Stimulated activated effector memory CD8-positive, alpha-beta T cell treated with anti-CD3 and anti-CD28 coated beads, Interleukin-12 subunit alpha, Interleukin-12 subunit beta, amount 100 ng/mL, for 72 hours (primary cell): Measurements from ENCODE around the gene MEP1B.
"Not testable (repeated sequence)": the region's sequence is repeated elsewhere in the genome, so short reads cannot be mapped to it uniquely, and the experiment has no call there.

Source experiments
- ATAC-seq: fragments of 150-1000 bp; cut with Tn5 transposase; 2 replicates; pipeline ENCODE4 v1.10.0; 2021
- DNase-seq, 2 donors: peaks; one replicate each; pipeline ENCODE4 v3.0.0; 2021 to 2022; ENCODE audit warnings: low spot score in 2 of 2
- H3K27ac Mint-ChIP-seq: one replicate; pipeline ENCODE4 v1.8.0; 2022; ENCODE audit warnings: mild to moderate bottlenecking, mixed read lengths
- H3K36me3 Mint-ChIP-seq: one replicate; pipeline ENCODE4 v1.8.0; 2022; ENCODE audit warnings: mild to moderate bottlenecking, mixed read lengths
- H3K4me1 Mint-ChIP-seq: one replicate; pipeline ENCODE4 v1.8.0; 2022; ENCODE audit warnings: mixed read lengths
- H3K4me3 Mint-ChIP-seq: one replicate; pipeline ENCODE4 v1.8.0; 2022; ENCODE audit warnings: mild to moderate bottlenecking, mixed read lengths
- H3K9me3 Mint-ChIP-seq: one replicate; pipeline ENCODE4 v1.8.0; 2022; ENCODE audit warnings: mixed read lengths

MEP1B gene

GRCh38 chr18:32189790-32190189 is at the start of gene MEP1B:
MEP1B (plus strand) TSS chr18:32190039; CDS start chr18:32190071, 32 bp downstream.
- Mint-ChIP-seq H3K4me1 (no peaks in the 10 kb centered on the region), H3K9me3 (no peaks in the 10 kb centered on the region), H3K27ac (no peak within 1 kb of the TSS), H3K4me3 (no peak within 1 kb of the TSS), H3K36me3 (no peaks in the 10 kb centered on the region)
- DNase-seq (no peak), ATAC-seq (no peak)

- H3K9me3 Mint-ChIP-seq, result no peaks in the 10 kb centered on the region
- no peak overlapping the region for H3K4me3 Mint-ChIP-seq
These were observed 41.5 kb upstream of the MEP1B start for GRCh38 chr18:32148185-32148870.

GRCh38 chr18:32152705-32153448 is 37.0 kb upstream of the MEP1B start:
- no peak overlapping the region for H3K27ac Mint-ChIP-seq
- no peaks in the 10 kb centered on the region for H3K36me3 Mint-ChIP-seq
- H3K4me1 Mint-ChIP-seq, result peaks cover 13% of the 10 kb centered on the region
- no peak overlapping the region for H3K4me3 Mint-ChIP-seq
- ATAC-seq (peak; percentile 82), DNase-seq (no peak)
- no peaks in the 10 kb centered on the region for H3K9me3 Mint-ChIP-seq

More at GRCh38 chr18:32148185-32148870, 41.5 kb upstream of the MEP1B start:
- ATAC-seq (no peak), DNase-seq (no peak)
- Mint-ChIP-seq H3K4me1 (peaks cover 8% of the 10 kb centered on the region), H3K27ac (no peak overlapping the region), H3K36me3 (no peaks in the 10 kb centered on the region)

- DNase-seq (no peak), ATAC-seq (no peak)
- Mint-ChIP-seq H3K36me3 (no peaks in the 10 kb centered on the region), H3K27ac (no peak overlapping the region), H3K4me3 (no peak overlapping the region), H3K4me1 (peaks cover 18% of the 10 kb centered on the region), H3K9me3 (no peaks in the 10 kb centered on the region)
These were observed 33.0 kb upstream of the MEP1B start for GRCh38 chr18:32156855-32157254.

GRCh38 chr18:32157580-32157979 is 32.3 kb upstream of the MEP1B start:
- no peak overlapping the region for H3K27ac Mint-ChIP-seq
- peaks cover 18% of the 10 kb centered on the region for H3K4me1 Mint-ChIP-seq
- no peaks in the 10 kb centered on the region for H3K9me3 Mint-ChIP-seq
- H3K4me3 Mint-ChIP-seq, result peak overlapping the region; percentile 52
- no peaks in the 10 kb centered on the region for H3K36me3 Mint-ChIP-seq
- DNase-seq (no peak), ATAC-seq (no peak)

- ATAC-seq (peak; percentile 96), DNase-seq (peak; percentile 47 to 76)
- Mint-ChIP-seq H3K4me3 (peak overlapping the region; percentile 52), H3K9me3 (no peaks in the 10 kb centered on the region), H3K27ac (no peak overlapping the region), H3K36me3 (no peaks in the 10 kb centered on the region), H3K4me1 (peaks cover 12% of the 10 kb centered on the region)
These were observed 31.7 kb upstream of the MEP1B start for GRCh38 chr18:32158108-32158624.

- H3K4me1 Mint-ChIP-seq, result peaks cover 10% of the 10 kb centered on the region
- H3K9me3 Mint-ChIP-seq, H3K36me3 Mint-ChIP-seq, DNase-seq, H3K27ac Mint-ChIP-seq, ATAC-seq: not testable (repeated sequence)
- peak overlapping the region; percentile 52 for H3K4me3 Mint-ChIP-seq
These were observed 31.2 kb upstream of the MEP1B start for GRCh38 chr18:32158631-32159030.

- H3K36me3 Mint-ChIP-seq, result no peaks in the 10 kb centered on the region
- ATAC-seq (no peak), DNase-seq (no peak)
- no peak overlapping the region for H3K27ac Mint-ChIP-seq
- peaks cover 10% of the 10 kb centered on the region for H3K4me1 Mint-ChIP-seq
- H3K4me3 Mint-ChIP-seq, result no peak overlapping the region
- H3K9me3 Mint-ChIP-seq, result no peaks in the 10 kb centered on the region
These were observed 29.3 kb upstream of the MEP1B start for GRCh38 chr18:32160547-32160946.

GRCh38 chr18:32167980-32168730 is 21.7 kb upstream of the MEP1B start:
- DNase-seq, result no peak
- H3K4me3 Mint-ChIP-seq, result no peak overlapping the region
- ATAC-seq, result no peak

GRCh38 chr18:32173654-32174053 is 16.2 kb upstream of the MEP1B start:
- no peaks in the 10 kb centered on the region for H3K4me1 Mint-ChIP-seq
- ATAC-seq (no peak), DNase-seq (no peak)
- no peaks in the 10 kb centered on the region for H3K9me3 Mint-ChIP-seq
- no peak overlapping the region for H3K27ac Mint-ChIP-seq
- H3K36me3 Mint-ChIP-seq, result no peaks in the 10 kb centered on the region
- no peak overlapping the region for H3K4me3 Mint-ChIP-seq

More at GRCh38 chr18:32167980-32168730, 21.7 kb upstream of the MEP1B start:
- Mint-ChIP-seq H3K9me3 (no peaks in the 10 kb centered on the region), H3K4me1 (no peaks in the 10 kb centered on the region), H3K27ac (no peak overlapping the region), H3K36me3 (no peaks in the 10 kb centered on the region)

- H3K27ac Mint-ChIP-seq, result no peak overlapping the region
- no peak for DNase-seq
- no peaks in the 10 kb centered on the region for H3K9me3 Mint-ChIP-seq
- no peak for ATAC-seq
- H3K4me3 Mint-ChIP-seq, result no peak overlapping the region
- H3K36me3 Mint-ChIP-seq, result no peaks in the 10 kb centered on the region
- no peaks in the 10 kb centered on the region for H3K4me1 Mint-ChIP-seq
These were observed 15.1 kb upstream of the MEP1B start for GRCh38 chr18:32174719-32175118.

GRCh38 chr18:32175265-32175664 is 14.6 kb upstream of the MEP1B start:
- Mint-ChIP-seq H3K27ac (no peak overlapping the region), H3K4me1 (no peaks in the 10 kb centered on the region), H3K36me3 (no peaks in the 10 kb centered on the region), H3K9me3 (no peaks in the 10 kb centered on the region), H3K4me3 (no peak overlapping the region)
- no peak for DNase-seq
- ATAC-seq, result no peak

GRCh38 chr18:32176745-32177144 is 13.1 kb upstream of the MEP1B start:
- not testable (repeated sequence) for H3K4me3 Mint-ChIP-seq, H3K9me3 Mint-ChIP-seq, H3K27ac Mint-ChIP-seq, H3K4me1 Mint-ChIP-seq, ATAC-seq, H3K36me3 Mint-ChIP-seq, DNase-seq

- H3K4me1 Mint-ChIP-seq, result no peaks in the 10 kb centered on the region
- no peaks in the 10 kb centered on the region for H3K36me3 Mint-ChIP-seq
- DNase-seq (no peak), ATAC-seq (no peak)
- no peaks in the 10 kb centered on the region for H3K9me3 Mint-ChIP-seq
- no peak overlapping the region for H3K27ac Mint-ChIP-seq
- H3K4me3 Mint-ChIP-seq, result no peak overlapping the region
These were observed 12.3 kb upstream of the MEP1B start for GRCh38 chr18:32177530-32177929.

GRCh38 chr18:32183503-32183902 is 6.3 kb upstream of the MEP1B start:
- Mint-ChIP-seq H3K27ac (no peak overlapping the region), H3K4me3 (no peak overlapping the region), H3K9me3 (peaks cover 10% of the 10 kb centered on the region), H3K4me1 (no peaks in the 10 kb centered on the region), H3K36me3 (no peaks in the 10 kb centered on the region)
- DNase-seq (no peak), ATAC-seq (no peak)
